ENCODE results near the gene ATP2C2.

Gene ATP2C2

DNA sequence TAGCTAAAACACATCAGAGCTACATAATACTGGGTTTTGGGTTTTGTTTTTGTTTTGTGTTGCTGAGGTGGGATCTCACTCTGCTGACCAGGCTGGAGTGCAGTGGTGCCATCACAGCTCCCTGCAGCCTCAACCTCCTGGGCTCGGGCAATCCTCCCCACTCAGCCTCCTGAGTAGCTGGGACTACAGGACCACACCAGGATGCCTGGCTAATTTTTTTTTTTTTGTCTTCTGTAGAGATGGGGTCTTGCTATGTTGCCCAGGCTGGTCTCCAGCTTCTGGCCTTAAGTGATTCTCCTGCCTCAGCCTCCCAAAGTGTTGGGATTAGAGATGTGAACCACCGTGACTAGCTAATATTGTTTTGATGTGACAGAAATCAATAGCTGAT lies 129.9 kb downstream of the ATP2C2 start:
- DNase-seq (ENCODE audit: low spot score): no peak

DNA sequence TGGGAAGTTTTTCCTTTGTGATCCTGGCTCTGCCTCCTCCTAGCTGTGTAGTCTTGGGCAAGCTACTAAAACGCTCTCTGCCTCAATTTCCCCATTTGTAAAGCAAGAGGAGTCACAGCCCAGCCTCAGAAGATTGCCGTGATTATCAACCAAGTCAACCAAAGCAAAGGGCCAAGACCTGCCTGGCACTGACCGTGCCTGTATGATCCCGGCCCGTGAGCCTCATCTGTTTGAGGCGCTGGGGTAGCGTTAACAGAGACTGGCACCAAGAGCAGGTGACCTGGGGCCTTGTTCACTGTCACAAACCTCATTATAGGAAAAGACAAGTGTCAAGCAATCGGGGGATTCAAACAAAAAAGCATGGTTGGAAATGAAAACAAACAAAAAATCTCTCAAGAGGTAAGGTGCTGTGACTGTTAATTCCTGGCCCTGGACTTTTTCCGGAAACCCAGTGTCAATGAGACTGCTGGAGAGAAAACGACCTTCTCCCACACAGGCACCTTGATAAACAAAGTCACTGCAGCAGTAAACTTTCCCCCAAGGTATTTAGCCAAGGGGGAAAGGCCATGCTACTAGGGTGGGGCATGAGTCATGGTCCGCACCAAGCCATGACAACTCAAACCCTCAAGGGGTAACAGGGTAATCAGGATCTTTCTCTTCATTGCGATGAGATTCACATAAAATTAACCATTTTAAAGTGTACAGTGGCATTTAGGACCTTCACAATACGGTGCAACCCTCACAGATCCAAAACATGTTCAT lies 130.7 kb downstream of the ATP2C2 start:
- DNase-seq (ENCODE audit: low spot score): no peak

DNA sequence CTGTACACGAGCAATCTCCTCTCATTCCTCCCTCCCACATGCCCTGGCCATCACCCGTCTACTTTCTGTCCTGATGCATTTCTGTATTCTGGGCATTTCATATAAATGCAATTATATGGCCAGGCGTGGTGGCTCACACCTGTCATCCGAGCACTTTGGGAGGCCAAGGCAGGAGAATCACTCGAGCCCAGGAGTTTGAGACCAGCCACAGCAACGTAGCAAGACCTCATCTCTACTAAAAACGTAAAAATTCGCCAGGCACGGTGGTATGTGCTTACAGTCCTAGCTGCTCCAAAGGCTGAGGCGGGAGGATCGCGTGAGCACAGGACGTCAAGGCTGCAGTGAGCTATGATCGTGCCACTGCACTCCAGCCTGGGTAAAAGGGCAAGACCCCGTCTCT lies 131.3 kb downstream of the ATP2C2 start:
- no peak for DNase-seq (ENCODE audit: low spot score)

DNA sequence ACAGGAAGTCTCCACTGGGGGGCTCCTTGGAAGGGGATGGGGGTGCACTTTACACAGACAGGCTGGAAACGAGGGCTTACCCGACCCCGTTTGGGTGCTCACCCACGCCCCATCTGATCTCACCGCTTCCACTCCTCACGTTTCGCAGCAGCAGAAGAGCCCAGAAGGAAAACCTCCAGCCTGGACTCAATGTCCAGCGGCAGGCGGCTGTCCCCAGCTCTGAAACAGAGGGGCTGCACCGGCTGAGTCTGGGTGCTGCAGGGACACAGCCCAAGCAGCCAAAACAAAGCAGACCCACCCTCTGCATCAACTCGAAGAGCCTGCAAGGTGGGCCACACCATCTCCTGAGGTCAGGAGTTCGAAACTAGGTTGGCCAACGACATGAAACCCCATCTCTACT lies 132.2 kb downstream of the ATP2C2 start:
- DNase-seq (ENCODE audit: low spot score): no peak

DNA sequence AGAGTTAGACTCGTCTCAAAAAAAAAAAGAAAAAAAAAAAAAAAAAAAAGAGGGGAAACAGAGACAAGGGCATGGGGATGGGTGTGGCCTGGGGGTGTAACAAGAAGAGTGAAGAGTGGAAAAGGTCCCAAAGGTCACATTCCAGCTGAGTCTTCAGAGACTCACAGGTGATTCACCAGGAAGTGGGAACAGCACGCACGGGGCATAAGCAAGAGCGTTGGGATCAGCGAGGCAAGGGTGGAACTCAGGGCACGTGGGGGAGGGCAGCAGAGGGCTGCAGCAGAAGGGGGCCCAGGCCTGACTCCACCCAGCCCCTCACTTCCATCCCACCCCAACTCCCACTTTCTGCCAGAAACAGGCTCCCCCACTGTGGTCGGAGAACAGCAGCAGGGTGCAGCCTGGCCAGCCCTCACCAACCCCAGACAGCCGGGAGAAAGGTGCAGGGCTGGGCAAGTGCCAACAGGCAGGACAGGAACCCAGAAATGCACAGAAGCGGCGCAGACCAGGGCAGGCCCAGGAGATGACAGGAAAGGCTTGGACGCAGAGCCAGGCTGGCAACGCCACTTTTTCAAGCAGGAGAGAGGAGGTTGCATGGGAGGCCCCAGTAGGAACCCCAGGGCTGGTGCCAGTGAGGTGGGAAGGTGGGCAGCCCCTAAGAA lies 132.9 kb downstream of the ATP2C2 start:
- DNase-seq (ENCODE audit: low spot score): no peak

DNA sequence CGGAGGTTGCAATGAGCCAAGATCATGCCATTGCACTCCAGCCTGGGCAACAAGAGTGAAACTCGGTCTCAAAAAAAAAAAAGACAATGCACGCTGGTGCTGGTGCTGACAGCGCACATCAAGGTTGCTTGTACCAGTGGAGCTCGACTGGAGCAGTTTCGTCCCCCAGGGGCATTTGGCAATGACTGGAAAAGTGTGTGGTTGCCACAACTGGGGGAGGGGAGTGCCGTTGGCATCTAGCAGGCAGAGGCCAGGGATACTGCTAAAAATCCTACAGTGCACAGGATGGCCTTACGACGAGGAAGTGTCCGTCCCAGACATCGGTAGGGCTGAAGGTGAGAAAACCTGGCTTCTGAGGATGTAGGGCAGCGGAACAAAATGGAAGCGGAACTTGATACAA lies 133.7 kb downstream of the ATP2C2 start:
- no peak for DNase-seq (ENCODE audit: low spot score)

DNA sequence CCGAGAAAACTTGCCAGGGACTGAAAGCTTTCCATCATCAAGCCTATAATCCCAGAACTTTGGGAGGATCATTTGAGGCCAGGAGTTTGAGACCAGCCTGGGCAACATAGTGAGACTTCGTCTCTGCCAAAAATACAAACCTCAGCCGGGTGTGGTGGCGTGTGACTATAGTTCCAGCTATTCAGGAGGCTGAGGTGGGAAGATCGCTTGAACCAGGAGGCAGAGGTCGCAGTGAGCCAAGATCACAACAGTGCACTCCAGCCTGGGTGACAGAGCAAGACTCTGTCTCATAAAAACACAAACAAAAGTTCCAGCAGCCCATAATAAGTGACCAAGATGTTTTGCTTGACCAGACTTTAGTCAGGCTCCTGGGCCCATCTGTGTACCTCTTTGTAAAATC lies 134.2 kb downstream of the ATP2C2 start:
- no peak for DNase-seq (ENCODE audit: low spot score)

DNA sequence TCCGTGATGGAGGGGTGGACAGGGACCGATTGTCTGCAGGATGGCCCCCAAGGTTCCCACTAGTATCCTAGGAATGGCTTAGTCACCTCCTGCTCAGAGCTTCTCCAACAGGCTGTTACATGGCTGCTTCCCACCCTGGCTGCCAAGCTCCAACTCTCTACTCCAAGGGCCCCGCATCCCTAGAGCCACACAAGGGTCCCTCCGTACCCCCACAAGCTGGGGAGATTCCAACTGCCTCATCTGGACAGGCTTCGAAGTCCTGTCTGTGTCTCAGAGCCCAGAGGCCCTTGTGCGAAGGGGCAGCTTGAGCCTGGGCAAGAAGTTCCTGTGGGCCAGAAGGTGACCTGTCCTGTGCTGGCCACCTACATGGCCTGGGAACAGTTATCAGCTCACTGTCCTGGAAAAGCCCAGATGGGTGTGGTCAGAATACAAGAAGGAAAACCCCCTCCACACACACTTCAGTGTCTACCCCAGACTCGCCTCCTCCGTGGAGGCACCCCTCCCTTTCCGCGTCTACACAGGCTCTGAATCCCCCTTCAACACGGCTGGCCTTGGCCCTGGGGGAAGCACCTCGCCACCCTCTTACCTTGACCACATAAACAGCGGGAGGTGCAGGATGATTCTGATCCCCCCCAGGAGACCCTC lies 135.5 kb downstream of the ATP2C2 start:
- DNase-seq (ENCODE audit: low spot score): no peak

DNA sequence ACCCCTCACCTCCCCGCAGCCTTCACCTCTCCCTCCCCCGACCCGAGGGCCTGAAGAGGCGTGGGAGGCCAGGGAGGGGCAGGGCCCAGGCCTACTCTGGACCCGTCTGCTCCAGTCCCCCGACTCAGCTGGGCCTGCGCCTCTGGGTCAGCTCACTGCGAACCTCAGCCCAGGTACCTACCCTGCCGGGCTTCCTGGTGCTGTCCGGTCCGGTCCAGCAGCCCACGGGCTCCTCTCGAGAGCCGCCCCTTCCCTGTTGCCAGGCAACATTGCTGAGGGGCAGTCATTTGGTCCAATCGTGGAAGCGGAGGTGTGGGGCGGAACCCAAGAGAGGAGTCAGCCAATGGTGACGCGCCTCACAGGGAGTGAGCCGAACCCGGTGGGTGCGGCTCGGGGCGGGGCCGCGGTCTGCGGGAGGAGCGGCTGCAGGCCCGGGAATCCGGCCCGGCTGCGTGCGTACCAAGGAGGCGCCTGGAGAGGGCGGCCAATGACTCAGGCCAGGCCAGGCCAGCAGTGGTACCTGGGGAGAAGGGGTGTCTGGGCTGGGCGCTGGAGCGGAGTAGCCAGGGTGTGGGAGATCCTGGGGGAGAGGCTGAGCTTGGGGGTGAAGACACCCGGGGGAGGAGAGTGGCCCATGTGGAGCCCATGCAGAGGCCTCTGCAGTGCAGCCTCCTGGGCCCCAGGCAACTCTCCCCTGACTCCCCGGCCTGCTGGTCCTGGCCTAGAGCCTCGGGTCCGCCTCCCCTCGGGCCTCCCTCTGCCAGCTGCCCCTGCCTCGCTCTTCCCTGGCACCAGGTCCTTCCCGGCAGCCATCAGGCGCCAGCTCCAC lies 136.3 kb downstream of the ATP2C2 start, which contains the start of gene MEAK7:
TSS of gene MEAK7 (minus strand) at position 240 of the 829 bp plus-strand sequence. CDS start 6,573 bp downstream, outside the sequence.
- DNase-seq (ENCODE audit: low spot score): peak; percentile 97

DNA sequence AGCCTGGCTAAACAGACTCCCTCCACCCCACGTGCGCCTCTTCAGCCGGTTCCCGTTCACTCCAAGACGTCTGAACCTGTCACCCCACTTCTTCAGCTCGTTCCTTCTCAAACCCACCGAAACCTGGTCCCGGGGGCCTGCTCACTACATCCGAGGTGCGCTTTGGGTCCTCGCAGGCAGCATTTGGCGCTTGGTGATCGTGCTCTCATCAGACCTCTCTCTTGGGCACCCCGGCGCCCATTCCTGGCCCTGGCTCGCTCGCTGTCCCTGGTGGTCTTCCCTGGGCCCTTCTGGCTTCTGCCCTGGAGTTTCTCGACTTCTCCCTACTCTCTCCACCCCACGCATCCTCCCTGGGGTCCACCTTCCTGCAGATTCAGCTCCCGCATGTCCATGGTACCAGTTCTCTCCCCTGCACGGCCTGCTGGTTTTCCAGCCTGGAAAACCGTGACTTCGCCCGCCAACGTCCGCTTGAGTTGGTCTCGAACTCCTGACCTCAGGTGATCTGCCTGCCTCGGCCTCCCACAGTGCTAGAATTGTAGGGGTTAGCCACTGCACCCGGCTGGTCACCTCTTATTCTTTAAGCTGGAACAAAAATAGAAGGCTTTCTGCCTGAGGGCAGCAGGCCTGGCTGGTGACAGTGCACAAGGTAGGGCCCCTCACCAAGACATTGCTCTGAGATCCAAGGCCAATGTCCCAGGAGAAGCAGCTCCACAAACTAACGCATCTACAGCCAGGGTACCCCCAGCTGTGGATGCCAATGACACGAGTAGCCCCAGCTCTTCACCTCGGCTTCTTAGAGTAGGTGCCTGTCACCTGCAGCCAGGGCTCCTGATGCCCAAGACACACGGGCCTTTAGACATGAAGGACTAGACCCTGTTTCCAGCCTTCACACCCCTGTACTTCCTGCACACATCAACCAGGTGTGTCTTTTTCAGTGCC lies 137.2 kb downstream of the ATP2C2 start:
- DNase-seq (ENCODE audit: low spot score): no peak

DNA sequence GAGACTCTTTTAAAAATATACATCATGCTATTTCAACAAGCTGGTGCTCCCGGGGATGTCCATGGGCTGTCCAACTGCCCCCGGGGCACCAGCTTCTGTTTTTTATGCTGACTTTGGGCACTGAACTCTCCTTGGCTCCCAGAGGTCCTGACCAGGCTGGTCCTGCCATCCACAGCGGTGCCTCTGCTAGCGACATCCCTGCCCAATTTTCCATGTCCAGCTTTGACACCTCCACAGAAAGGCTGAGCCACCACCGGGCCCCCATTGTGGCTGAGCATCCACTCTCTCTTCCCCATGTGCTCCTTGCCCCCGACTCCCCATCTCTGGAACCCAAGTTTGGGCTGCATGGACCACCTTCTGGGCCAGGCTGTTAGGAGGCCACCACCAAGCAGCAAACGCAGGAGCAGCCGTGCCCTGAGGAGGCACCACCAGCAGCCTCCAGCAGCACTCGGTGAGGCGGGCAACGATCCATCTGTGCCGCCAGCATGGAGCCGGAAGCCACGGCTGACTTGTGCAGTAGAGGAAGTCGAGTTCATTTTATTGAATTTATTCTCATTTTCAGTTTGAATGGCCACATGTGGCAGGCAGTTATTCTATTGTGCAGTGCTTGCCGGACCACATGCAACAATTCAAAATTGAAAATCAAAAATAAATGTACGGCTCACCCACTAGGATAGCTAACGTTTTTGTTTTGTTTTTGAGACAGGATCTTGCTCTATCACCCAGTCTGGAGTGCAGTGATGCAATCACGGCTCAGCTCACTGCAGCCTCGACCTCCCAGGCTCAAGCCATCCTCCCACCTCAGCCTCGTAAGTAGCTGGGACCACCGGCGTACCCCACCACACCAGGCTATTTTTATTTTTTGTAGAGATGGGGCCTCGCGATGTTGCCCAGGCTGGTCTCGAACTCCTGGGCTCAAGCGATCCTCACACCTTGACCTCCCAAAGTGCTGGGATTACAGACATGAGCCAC lies 139.0 kb downstream of the ATP2C2 start:
- DNase-seq (ENCODE audit: low spot score): no peak

DNA sequence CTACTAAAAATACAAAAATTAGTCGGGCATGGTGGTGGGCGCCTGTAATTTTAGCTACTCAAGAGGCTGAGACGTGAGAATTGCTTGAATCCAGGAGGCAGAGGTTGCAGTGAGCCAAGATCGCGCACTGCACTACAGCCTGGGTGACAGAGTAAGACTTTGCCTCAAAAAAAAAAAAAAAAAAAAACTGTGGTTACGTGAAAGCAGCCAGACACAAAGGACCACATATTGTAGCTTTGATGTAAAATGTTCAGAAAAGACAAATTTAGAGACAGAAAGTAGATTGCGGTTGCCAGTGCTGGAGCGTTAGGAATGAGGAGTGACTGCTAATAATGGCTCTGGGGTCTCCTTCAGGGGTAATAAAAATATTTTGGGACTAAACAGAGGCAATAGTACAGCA lies 140.2 kb downstream of the ATP2C2 start:
- DNase-seq (ENCODE audit: low spot score): no peak

DNA sequence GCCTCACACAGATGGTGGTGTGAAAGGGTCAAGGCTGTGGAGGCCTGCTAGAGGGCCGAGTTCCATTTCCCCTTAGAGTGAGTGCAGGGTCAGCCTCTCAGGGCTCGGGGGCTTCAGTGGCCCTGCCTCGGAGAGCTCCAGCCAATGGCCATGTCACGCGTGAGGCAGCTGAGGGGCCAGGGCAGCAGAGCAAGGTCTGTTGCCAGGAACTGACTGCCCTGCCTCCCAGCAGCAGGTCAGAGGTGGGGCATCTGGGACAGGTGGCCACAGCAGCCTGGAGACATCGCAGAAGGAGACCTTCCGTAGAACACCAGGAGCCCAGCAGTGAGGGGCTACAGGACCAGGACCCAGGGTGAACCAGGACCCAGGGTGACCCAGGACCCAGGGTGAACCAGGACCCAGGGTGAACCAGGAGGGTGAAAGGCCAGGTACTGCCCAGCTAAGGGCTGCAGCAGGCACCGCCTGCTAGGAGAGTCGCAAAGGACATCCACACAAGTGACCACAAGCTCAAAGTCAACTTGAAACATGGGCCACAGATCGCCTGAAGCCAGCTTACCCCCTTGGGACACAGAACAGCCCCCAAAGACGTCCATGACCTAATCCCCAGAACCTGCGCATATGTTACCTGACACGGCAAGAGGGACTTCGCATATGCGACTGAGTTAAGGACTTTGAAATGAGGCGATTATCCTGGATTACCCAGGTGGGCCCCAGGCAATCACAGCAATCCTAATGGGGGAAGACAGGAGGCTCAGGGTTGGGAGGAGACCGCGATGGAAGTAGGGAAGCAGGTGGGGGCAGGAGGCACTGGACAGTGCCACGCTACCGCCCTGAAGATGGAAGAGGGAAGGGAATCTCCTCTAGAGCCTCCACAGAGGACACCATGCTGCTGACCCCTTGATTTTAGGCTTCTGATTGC lies 141.0 kb downstream of the ATP2C2 start:
- peak; percentile 58 for DNase-seq (ENCODE audit: low spot score)

DNA sequence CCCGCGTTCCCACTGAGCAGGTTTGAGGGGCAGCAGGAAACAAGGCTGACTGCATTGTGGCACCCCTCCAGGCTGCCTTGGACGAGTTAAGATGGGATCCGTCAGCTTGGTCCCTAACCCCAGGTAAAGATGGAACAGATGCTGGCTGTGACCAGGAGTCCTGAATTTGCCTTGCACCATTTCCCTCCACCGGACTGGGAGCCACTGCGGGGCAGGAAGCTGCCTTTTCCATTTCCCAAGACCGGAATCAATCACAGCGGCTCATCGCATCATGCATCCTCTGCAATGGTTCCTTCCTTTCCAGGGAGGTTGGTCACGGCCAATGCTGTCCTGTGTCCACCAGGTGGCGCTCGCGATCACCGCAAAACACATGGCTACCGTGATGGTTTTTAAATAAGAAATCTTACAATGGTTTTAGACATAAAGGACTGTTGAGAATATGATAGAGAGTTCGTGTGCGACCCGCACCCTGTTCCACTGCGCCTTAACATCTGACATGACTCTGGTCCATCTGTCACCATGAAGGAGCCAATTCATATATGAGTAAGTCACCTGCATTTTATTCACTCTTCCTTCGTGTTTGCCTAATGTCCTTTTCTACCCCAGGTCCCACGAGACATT lies 143.0 kb downstream of the ATP2C2 start:
- peak; percentile 75 for DNase-seq (ENCODE audit: low spot score)

DNA sequence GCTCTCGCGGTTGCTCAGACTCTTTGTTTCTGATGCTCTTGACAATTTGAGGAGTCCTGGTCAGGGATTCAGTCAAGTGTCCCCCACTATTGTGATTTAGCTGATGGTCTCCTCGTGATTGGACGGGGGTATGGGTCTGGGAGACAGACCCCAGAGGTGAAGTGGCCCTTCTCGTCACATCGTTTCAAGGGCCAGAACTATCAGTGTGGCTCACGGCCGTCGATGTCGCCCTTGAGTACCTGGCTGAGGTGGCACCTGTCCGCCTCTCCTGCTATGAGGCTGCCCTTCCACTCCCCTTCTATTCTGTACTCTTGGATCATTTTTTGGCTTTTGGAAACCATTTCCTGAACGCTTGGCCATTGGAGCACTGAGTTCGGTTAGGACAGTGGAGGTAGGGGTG lies 143.5 kb downstream of the ATP2C2 start:
- no peak for DNase-seq (ENCODE audit: low spot score)

DNA sequence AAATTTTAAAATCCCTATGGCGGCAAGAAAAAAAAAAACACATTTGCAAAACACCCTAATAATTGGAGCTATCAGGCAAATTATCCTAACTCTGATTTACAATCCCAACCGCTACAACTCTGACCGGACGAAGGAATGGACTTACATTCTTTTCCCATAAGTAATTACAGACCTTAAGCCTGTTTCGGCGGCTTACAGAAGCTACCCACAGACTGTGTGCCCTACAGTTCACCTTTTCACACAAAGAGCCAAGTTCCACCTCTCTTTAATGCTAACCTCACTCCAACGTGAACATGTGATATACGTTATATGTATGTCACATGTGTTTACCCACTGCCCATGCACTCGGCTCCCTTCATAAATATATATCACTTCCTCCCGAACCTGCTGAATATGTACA lies 144.8 kb downstream of the ATP2C2 start:
- no peak for DNase-seq (ENCODE audit: low spot score)

DNA sequence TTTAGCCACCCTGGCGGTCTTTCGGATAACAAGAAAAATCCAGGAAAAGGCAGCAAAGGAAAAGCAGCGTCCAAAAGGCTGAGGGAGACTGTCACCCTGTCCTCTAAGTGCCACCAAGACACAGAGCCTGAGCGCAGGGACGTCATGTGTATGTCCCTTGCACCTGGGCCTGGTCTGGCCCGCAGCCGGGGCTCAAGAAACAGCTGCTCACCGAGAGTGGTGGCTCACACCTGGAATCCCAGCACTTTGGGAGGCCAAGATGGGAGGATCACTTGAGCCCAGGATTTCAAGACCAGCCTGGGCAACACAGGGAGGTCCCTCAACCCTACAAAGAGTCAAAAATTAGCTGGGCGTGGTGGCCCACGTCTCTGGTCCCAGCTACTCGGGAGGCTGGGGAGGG lies 145.3 kb downstream of the ATP2C2 start:
- DNase-seq (ENCODE audit: low spot score): no peak

All from D341Med (cell line).